Keratinocyte (primary cell): ENCODE measurements around the gene UBE2O. TPM values are rescaled to one million over a fixed set of nuclear protein-coding genes. Genes with fewer than 3 reads are reported as not detected.

ENCODE experiments used
- DNase-seq: peaks from one replicate; pipeline ENCODE4 v3.0.0-alpha.2; 2011; ENCODE audit warnings: low read depth, missing footprints, low spot score
- FAIRE-seq: peaks from 2 replicates; lab custom pipeline; 2011; peaks lifted over from hg19 to GRCh38; lab: Jason Lieb, UNC
- H2AFZ ChIP-seq: 2 replicates; pipeline ENCODE4 v1.6.0; 2012; ENCODE audit warnings: low read length, control low read depth, inconsistent platforms; ENCODE audit not compliant: control insufficient read depth
- H3K27ac ChIP-seq: 2 replicates; pipeline ENCODE4 v1.5.1; 2011; ENCODE audit warnings: low read length; ENCODE audit not compliant: control insufficient read depth, insufficient read depth
- H3K27me3 ChIP-seq: 3 replicates; pipeline ENCODE4 v1.6.0; 2011; ENCODE audit warnings: low read length; ENCODE audit not compliant: control insufficient read depth, insufficient read depth; ENCODE audit errors: extremely low read depth
- H3K36me3 ChIP-seq, 2 experiments: 2 replicates in 1 of 2; 3 replicates in 1 of 2; pipeline ENCODE4 v1.5.1; 2011; ENCODE audit warnings: low read length in 2 of 2, mild to moderate bottlenecking in 1 of 2; ENCODE audit not compliant: control insufficient read depth in 2 of 2, insufficient read depth in 2 of 2; ENCODE audit errors: extremely low read depth in 1 of 2
- H3K4me1 ChIP-seq: 3 replicates; pipeline ENCODE4 v1.5.1; 2011; ENCODE audit warnings: low read length; ENCODE audit not compliant: control insufficient read depth, insufficient read depth; ENCODE audit errors: extremely low read depth
- H3K4me2 ChIP-seq: 3 replicates; pipeline ENCODE4 v1.6.0; 2011; ENCODE audit warnings: low read depth, low read length; ENCODE audit not compliant: control insufficient read depth, insufficient read depth; ENCODE audit errors: extremely low read depth
- H3K4me3 ChIP-seq, 3 experiments: fragments of 200-600 bp in 1 of 3; sonication (generic) in 1 of 3; 2 replicates in 2 of 3; 3 replicates in 1 of 3; pipeline ENCODE4 v1.5.1; 2011 to 2016; ENCODE audit warnings: low read length in 3 of 3, mild to moderate bottlenecking in 3 of 3, control low read depth in 2 of 3, inconsistent platforms in 1 of 3, low read depth in 1 of 3, mixed read lengths in 1 of 3, mixed run types in 1 of 3, moderate library complexity in 1 of 3; ENCODE audit not compliant: control insufficient read depth in 2 of 3, insufficient read depth in 2 of 3; ENCODE audit errors: extremely low read depth in 1 of 3
- H3K79me2 ChIP-seq: 2 replicates; pipeline ENCODE4 v1.6.0; 2012; ENCODE audit warnings: low read length; ENCODE audit not compliant: control insufficient read depth, insufficient read depth
- H3K9ac ChIP-seq: 3 replicates; pipeline ENCODE4 v1.6.0; 2011; ENCODE audit warnings: low read length; ENCODE audit not compliant: control insufficient read depth, insufficient read depth; ENCODE audit errors: extremely low read depth
- H3K9me1 ChIP-seq: 3 replicates; pipeline ENCODE4 v1.6.0; 2011; ENCODE audit warnings: low read length; ENCODE audit not compliant: control insufficient read depth, insufficient read depth; ENCODE audit errors: extremely low read depth
- H3K9me3 ChIP-seq: 2 replicates; pipeline ENCODE4 v1.5.1; 2012; ENCODE audit warnings: low read depth, low read length; ENCODE audit not compliant: control insufficient read depth
- H4K20me1 ChIP-seq: 3 replicates; pipeline ENCODE4 v1.6.0; 2011; ENCODE audit warnings: low read length; ENCODE audit not compliant: control insufficient read depth, insufficient read depth; ENCODE audit errors: extremely low read depth
- EZH2 ChIP-seq: IDR thresholded peaks from one replicate; pipeline ENCODE4 v1.6.1; 2012; ENCODE audit warnings: inconsistent platforms, mild to moderate bottlenecking, low read length, moderate library complexity
- dilution Hi-C: fragments of 300-500 bp; cut with MboI; formaldehyde crosslinking; loops from one replicate; pipeline ENCODE4 v1.7.0; 2020; ENCODE audit warnings: low sequenced_read_pairs; ENCODE audit not compliant: extremely low pct_ligation_motif_present
- polyA plus RNA-seq, 5 experiments: library from polyadenylated mRNA; depleted of rRNA in 3 of 5; stranded (reverse) in 3 of 5; stranded (forward) in 1 of 5; unstranded in 1 of 5; fragments of >200 nt; gene quantifications; 1 replicate in 1 of 5; 2 replicates in 3 of 5; 3 replicates in 1 of 5; pipeline versions ENCODE4 v1.2.1 to v1.2.3, GENCODE V29; 2011 to 2012; ENCODE audit warnings: missing spikeins in 2 of 5, low read depth in 1 of 5, low replicate concordance in 1 of 5
- TF ChIP-seq, protein P1 (sequence below), 3 experiments: IDR thresholded peaks in 1 of 3; conservative IDR thresholded peaks in 1 of 3; optimal IDR thresholded peaks in 1 of 3; 2 replicates in 2 of 3; 3 replicates in 1 of 3; pipeline versions ENCODE3 to v1.5.1; 2011; ENCODE audit warnings: low read length in 3 of 3, mild to moderate bottlenecking in 3 of 3, moderate library complexity in 2 of 3, control low read depth in 1 of 3, inconsistent platforms in 1 of 3; ENCODE audit not compliant: insufficient read depth in 2 of 3; ENCODE audit errors: extremely low read depth in 1 of 3

The UBE2O gene
- polyA plus RNA-seq, 1 donor (not counting 4 experiments of a cell fraction or from before 2014, with no cell fraction given): 10.9 TPM

DNA sequence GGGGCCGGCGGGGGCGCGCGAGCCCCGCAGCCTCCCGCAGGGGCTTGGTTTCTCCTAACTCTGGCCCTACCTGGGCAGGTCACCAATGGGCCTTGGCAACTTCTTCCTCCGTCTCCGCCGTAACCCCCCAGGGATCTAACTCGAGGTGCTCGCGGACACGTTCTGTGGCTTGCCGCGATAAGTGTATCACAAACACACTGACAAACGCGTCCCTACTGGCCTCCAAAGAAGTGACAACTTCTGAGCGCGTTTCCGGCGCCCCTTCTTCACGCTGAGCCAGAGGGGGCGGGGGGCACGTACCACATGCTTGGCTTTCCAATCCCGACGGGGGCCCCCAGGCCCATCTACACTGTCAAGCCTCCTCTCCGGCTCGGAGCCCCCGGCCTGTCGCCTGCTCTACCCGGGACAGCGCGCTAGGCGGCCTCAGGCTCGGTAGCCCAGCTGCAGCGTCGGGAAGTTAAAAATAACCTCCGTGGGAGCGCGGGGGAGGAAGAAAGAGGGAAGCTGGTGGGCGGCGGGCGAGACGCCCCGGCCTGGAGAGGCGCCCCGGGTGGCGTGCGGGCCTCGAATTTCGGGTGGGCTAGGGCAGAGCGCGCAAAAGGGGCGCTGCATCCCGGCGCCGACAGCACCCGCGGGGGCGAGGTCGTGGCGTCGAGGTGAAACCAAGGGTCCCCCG, 69.3 kb downstream of the UBE2O start:
- H2AFZ ChIP-seq: peak overlapping the region; percentile 60
- H3K9me3 ChIP-seq: no peaks in the 10 kb centered on the region
- H3K4me1 ChIP-seq: peaks cover 19% of the 10 kb centered on the region
- peak overlapping the region; percentile 93 for H3K9ac ChIP-seq
- peak overlapping the region; percentile 68 to 89 (median 73) for H3K4me3 ChIP-seq
- no peak for DNase-seq
- TF ChIP-seq, protein P1, sequence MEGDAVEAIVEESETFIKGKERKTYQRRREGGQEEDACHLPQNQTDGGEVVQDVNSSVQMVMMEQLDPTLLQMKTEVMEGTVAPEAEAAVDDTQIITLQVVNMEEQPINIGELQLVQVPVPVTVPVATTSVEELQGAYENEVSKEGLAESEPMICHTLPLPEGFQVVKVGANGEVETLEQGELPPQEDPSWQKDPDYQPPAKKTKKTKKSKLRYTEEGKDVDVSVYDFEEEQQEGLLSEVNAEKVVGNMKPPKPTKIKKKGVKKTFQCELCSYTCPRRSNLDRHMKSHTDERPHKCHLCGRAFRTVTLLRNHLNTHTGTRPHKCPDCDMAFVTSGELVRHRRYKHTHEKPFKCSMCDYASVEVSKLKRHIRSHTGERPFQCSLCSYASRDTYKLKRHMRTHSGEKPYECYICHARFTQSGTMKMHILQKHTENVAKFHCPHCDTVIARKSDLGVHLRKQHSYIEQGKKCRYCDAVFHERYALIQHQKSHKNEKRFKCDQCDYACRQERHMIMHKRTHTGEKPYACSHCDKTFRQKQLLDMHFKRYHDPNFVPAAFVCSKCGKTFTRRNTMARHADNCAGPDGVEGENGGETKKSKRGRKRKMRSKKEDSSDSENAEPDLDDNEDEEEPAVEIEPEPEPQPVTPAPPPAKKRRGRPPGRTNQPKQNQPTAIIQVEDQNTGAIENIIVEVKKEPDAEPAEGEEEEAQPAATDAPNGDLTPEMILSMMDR (optimal IDR thresholded peaks at IDR 0.05 in 1 of 3, IDR thresholded peaks at IDR 0.05 in 1 of 3, conservative IDR thresholded peaks at IDR 0.05 in 1 of 3; ENCODE audit: extremely low read depth in 1 of 3, insufficient read depth in 2 of 3, low read length in 3 of 3): peak in 2 of 3 experiments; percentile 13 to 16
- no peak for TF ChIP-seq EZH2
- H3K4me2 ChIP-seq: peak overlapping the region; percentile 95
- H3K9me1 ChIP-seq: no peaks in the 10 kb centered on the region
- dilution Hi-C loops: no loop called here
- H3K27ac ChIP-seq: peak overlapping the region; percentile 87
- H3K36me3 ChIP-seq: peaks cover 11 to 16% of the 10 kb centered on the region in 2 experiments
- no peaks in the 10 kb centered on the region for H3K27me3 ChIP-seq
- no peak for FAIRE-seq
- H4K20me1 ChIP-seq: peaks cover 5% of the 10 kb centered on the region
- H3K79me2 ChIP-seq: peaks cover 34% of the 10 kb centered on the region

DNA sequence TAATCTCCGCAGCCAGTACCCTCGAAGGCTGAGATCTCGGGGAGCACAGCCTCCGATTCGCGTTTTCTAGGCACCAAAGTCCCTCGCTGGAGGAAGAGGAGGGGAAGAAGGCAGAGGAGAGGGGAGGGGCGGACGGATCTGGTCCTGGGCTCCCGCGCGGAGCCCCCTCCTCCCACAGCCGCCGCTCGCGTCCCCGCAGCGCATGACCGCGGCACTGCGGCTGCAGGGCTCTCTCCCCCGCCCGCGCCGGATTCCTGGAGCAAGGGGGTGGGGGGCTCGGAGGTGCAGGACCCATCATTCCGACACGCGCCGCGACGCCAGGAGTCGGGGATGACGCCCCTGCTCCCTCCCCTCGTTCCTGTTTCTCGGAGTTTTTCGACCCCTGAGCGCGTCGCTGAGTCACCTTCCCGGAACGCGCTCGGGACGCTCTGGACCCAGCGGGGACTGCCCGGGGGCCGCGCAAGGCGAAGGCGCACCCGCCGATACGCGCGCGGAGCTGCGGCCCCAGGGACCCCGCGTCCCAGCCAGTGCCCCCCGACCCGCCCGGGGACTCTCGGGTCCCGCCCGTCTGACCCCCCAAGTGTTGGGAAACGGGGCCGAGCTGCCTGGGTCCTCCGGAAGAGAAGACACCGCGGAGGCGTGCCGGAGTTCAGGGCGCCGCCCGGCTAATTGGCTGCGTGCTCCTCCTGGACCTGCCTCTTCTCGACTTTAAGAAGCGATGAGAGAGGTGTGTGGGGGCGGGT, 70.0 kb downstream of the UBE2O start:
- H3K4me3 ChIP-seq: peak overlapping the region; percentile 68 to 89 (median 73)
- H3K27me3 ChIP-seq: no peaks in the 10 kb centered on the region
- peak overlapping the region; percentile 95 for H3K4me2 ChIP-seq
- peaks cover 19% of the 10 kb centered on the region for H3K4me1 ChIP-seq
- dilution Hi-C loops: no loop called here
- FAIRE-seq: no peak
- peaks cover 11 to 16% of the 10 kb centered on the region in 2 experiments for H3K36me3 ChIP-seq
- TF ChIP-seq, protein P1 (optimal IDR thresholded peaks at IDR 0.05 in 1 of 3, IDR thresholded peaks at IDR 0.05 in 1 of 3, conservative IDR thresholded peaks at IDR 0.05 in 1 of 3; ENCODE audit: extremely low read depth in 1 of 3, insufficient read depth in 2 of 3, low read length in 3 of 3): no peak
- TF ChIP-seq EZH2: no peak
- DNase-seq: no peak
- H3K9me3 ChIP-seq: no peaks in the 10 kb centered on the region
- H3K79me2 ChIP-seq: peaks cover 34% of the 10 kb centered on the region
- peak overlapping the region; percentile 93 for H3K9ac ChIP-seq
- no peaks in the 10 kb centered on the region for H3K9me1 ChIP-seq
- H2AFZ ChIP-seq: peak overlapping the region; percentile 44
- peak overlapping the region; percentile 87 for H3K27ac ChIP-seq
- peaks cover 5% of the 10 kb centered on the region for H4K20me1 ChIP-seq
